ENCODE data around the gene PREPL.
"Not testable (repeated sequence)": the region's sequence is repeated elsewhere in the genome, so short reads cannot be mapped to it uniquely, and the experiment has no call there.

The PREPL gene

GRCh38 chr2:44304258-44304657 is 57.0 kb downstream of the PREPL start:
- no peak overlapping the region for H3K4me3 ChIP-seq (ENCODE audit: control insufficient read depth, low read depth, low read length)
- TF ChIP-seq CTCF (IDR thresholded peaks at IDR 0.05; ENCODE audit: control insufficient read depth, insufficient read depth, low read depth, low read length, missing control alignments), result no peak
- DNase-seq (ENCODE audit: low read depth), result no peak

DNA sequence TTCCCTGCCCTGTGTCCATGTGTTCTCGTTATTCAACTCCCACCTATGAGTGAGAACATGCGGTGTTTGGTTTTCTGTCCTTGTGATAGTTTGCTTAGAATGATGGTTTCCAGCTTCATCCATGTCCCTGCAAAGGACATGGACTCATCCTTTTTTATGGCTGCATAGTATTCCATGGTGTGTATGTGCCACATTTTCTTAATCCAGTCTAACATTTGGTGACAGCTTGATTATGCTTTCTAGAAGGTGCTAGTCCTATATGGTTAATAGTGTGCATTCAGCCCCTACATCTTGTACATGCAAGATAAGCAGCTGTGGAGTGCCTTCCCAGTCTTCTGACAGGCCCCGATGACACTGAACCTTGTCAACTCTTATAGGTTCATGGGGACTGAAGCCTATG is 57.5 kb downstream of the PREPL start:
- DNase-seq (ENCODE audit: low read depth); H3K4me3 ChIP-seq (ENCODE audit: control insufficient read depth, low read depth, low read length): not testable (repeated sequence)

DNA sequence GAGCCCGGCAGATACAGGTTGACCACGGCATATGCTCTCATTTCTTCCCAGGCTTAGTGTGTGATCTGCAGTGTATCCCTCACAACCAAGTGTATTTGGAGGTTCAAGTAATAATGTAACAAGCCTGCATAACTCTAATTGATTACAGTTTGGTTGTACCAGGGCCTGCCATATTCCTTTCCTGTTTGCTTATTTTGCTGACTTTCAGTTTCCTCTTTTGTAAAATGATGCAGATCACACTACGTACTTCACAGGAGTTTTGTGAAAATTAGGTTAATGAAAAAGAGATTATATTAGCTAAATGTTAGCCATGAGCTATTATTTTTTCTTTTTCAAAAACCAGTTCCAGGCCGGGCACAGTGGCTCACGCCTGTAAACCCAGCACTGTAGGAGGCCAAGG is 60.2 kb downstream of the PREPL start:
- no peak for DNase-seq (ENCODE audit: low read depth)
- no peak overlapping the region for H3K4me3 ChIP-seq (ENCODE audit: control insufficient read depth, low read depth, low read length)
- TF ChIP-seq CTCF (IDR thresholded peaks at IDR 0.05; ENCODE audit: control insufficient read depth, insufficient read depth, low read depth, low read length, missing control alignments), result no peak

- no peak for TF ChIP-seq CTCF (IDR thresholded peaks at IDR 0.05; ENCODE audit: control insufficient read depth, insufficient read depth, low read depth, low read length, missing control alignments)
- no peak for DNase-seq (ENCODE audit: low read depth)
- no peak overlapping the region for H3K4me3 ChIP-seq (ENCODE audit: control insufficient read depth, low read depth, low read length)
Observed at GRCh38 chr2:44299635-44300034, 61.7 kb downstream of the PREPL start.

DNA sequence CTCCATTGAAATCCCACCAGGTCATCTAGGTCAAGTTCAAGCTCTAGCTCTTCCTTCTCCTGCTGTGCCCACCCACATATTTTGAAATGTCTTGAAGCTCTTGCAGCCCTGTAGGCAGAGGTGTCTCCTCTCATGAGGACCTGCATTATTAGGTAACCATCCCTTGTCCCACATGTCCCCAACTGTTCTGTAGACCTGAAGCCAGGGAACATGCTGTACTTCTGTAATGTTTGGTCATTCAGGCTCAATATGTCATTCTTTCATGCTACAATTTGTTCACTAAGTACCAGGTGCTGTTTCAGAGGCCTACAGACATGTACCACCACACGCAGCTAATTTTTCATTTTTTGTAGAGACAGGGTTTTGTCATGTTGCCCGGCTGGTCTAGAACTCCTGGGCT is 63.9 kb downstream of the PREPL start:
- no peak for TF ChIP-seq CTCF (IDR thresholded peaks at IDR 0.05; ENCODE audit: control insufficient read depth, insufficient read depth, low read depth, low read length, missing control alignments)
- no peak for DNase-seq (ENCODE audit: low read depth)

DNA sequence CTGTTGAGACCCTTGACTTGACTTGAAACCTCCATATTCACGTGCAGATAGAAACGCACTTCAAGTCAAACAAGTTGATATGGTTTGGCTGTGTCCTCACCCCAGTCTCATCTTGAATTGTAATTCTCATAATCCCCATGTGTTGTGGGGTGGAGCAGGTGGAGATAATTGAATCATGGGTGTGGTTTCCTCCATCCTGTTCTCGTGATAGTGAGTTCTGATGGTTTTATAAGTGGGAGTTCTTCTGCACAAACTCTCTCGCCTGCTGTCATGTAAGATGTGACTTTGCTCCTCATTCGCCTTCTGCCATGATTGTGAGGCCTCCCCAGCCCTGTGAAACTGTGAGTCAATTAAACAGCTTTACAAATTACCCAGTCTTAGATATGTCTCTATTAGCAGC is 64.6 kb downstream of the PREPL start:
- no peak overlapping the region for H3K4me3 ChIP-seq (ENCODE audit: control insufficient read depth, low read depth, low read length)
- no peak for DNase-seq (ENCODE audit: low read depth)
- no peak for TF ChIP-seq CTCF (IDR thresholded peaks at IDR 0.05; ENCODE audit: control insufficient read depth, insufficient read depth, low read depth, low read length, missing control alignments)

More for the DNA sequence above, 63.9 kb downstream of the PREPL start:
- H3K4me3 ChIP-seq (ENCODE audit: control insufficient read depth, low read depth, low read length), result no peak overlapping the region

- no peak for DNase-seq (ENCODE audit: low read depth)
- H3K4me3 ChIP-seq (ENCODE audit: control insufficient read depth, low read depth, low read length), result no peak overlapping the region
- TF ChIP-seq CTCF (IDR thresholded peaks at IDR 0.05; ENCODE audit: control insufficient read depth, insufficient read depth, low read depth, low read length, missing control alignments), result peak; percentile 6
Observed at GRCh38 chr2:44295633-44296359, 65.5 kb downstream of the PREPL start.

Measured in AG09309 (cell line).